H7 (cell line): ENCODE results near the gene WNK1. TPM values are rescaled to one million over a fixed set of nuclear protein-coding genes. Genes with fewer than 3 reads are reported as not detected.
"Not testable (repeated sequence)": the region's sequence is repeated elsewhere in the genome, so short reads cannot be mapped to it uniquely, and the experiment has no call there.

Experiments used
- DNase-seq: peaks from one replicate; pipeline ENCODE4 v3.0.0; 2012
- H3K27me3 ChIP-seq: 2 replicates; pipeline ENCODE4 v1.6.0; 2011; ENCODE audit warnings: mild to moderate bottlenecking, low read length; ENCODE audit not compliant: control insufficient read depth, insufficient read depth
- H3K36me3 ChIP-seq: replicated peaks from 2 replicates; pipeline ENCODE4 v1.5.1; 2011; ENCODE audit warnings: low read length; ENCODE audit not compliant: control insufficient read depth, insufficient read depth
- H3K4me3 ChIP-seq: 2 replicates; pipeline ENCODE4 v1.5.1; 2011; ENCODE audit warnings: low read depth, mild to moderate bottlenecking, control low read depth, low read length, moderate library complexity; ENCODE audit not compliant: insufficient read depth
- total RNA-seq: library from RNA; depleted of rRNA; stranded (reverse); fragments of >200 nt; shearing (Covaris generic); gene quantifications from 2 replicates; pipeline ENCODE4 v1.2.3, GENCODE V29; 2014

The WNK1 gene
- total RNA-seq, 1 experiment from 2014 or later = 72.7 TPM

- DNase-seq = no peak
- Histone ChIP-seq H3K4me3 (no peak overlapping the region), H3K36me3 (no peaks in the 10 kb centered on the region), H3K27me3 (no peaks in the 10 kb centered on the region)
These were observed 28.5 kb downstream of the WNK1 start for GRCh38 chr12:780750-781379.

- Histone ChIP-seq H3K27me3 (no peaks in the 10 kb centered on the region), H3K4me3 (no peak overlapping the region), H3K36me3 (no peaks in the 10 kb centered on the region)
- DNase-seq = no peak
These were observed 33.3 kb downstream of the WNK1 start for GRCh38 chr12:785706-786105.

GRCh38 chr12:788288-788687 is 35.9 kb downstream of the WNK1 start:
- Histone ChIP-seq H3K36me3 (no peaks in the 10 kb centered on the region), H3K4me3 (no peak overlapping the region), H3K27me3 (no peaks in the 10 kb centered on the region)
- DNase-seq = no peak

GRCh38 chr12:788762-789161 is 36.4 kb downstream of the WNK1 start:
- not testable (repeated sequence) for H3K36me3 ChIP-seq, H3K27me3 ChIP-seq, DNase-seq, H3K4me3 ChIP-seq

- Histone ChIP-seq H3K4me3 (no peak overlapping the region), H3K27me3 (no peaks in the 10 kb centered on the region), H3K36me3 (no peaks in the 10 kb centered on the region)
- DNase-seq = no peak
These were observed 37.6 kb downstream of the WNK1 start for GRCh38 chr12:789852-790563.

- Histone ChIP-seq H3K36me3 (no peaks in the 10 kb centered on the region), H3K27me3 (no peaks in the 10 kb centered on the region), H3K4me3 (no peak overlapping the region)
- no peak for DNase-seq
These were observed 38.2 kb downstream of the WNK1 start for GRCh38 chr12:790608-791007.

GRCh38 chr12:793037-793436 is 40.7 kb downstream of the WNK1 start:
- Histone ChIP-seq H3K4me3 (no peak overlapping the region), H3K36me3 (no peaks in the 10 kb centered on the region), H3K27me3 (no peaks in the 10 kb centered on the region)
- no peak for DNase-seq

GRCh38 chr12:793711-794110 is 41.3 kb downstream of the WNK1 start:
- Histone ChIP-seq H3K4me3 (no peak overlapping the region), H3K36me3 (no peaks in the 10 kb centered on the region), H3K27me3 (no peaks in the 10 kb centered on the region)
- no peak for DNase-seq

GRCh38 chr12:795305-795704 is 42.9 kb downstream of the WNK1 start:
- no peak for DNase-seq
- Histone ChIP-seq H3K4me3 (no peak overlapping the region), H3K27me3 (no peaks in the 10 kb centered on the region), H3K36me3 (no peaks in the 10 kb centered on the region)

GRCh38 chr12:800401-800800 is 48.0 kb downstream of the WNK1 start:
- Histone ChIP-seq H3K27me3 (no peaks in the 10 kb centered on the region), H3K36me3 (no peaks in the 10 kb centered on the region), H3K4me3 (no peak overlapping the region)
- no peak for DNase-seq

- no peaks in the 10 kb centered on the region for H3K27me3 ChIP-seq
- no peak for DNase-seq
- H3K4me3 ChIP-seq = no peak overlapping the region
- H3K36me3 ChIP-seq = no peaks in the 10 kb centered on the region
These were observed 50.1 kb downstream of the WNK1 start for GRCh38 chr12:802242-803120.

- Histone ChIP-seq H3K27me3 (no peaks in the 10 kb centered on the region), H3K4me3 (no peak overlapping the region), H3K36me3 (no peaks in the 10 kb centered on the region)
- DNase-seq = no peak
These were observed 52.7 kb downstream of the WNK1 start for GRCh38 chr12:805022-805632.

- H3K27me3 ChIP-seq = no peaks in the 10 kb centered on the region
- no peak overlapping the region for H3K4me3 ChIP-seq
- no peak for DNase-seq
- no peaks in the 10 kb centered on the region for H3K36me3 ChIP-seq
These were observed 53.9 kb downstream of the WNK1 start for GRCh38 chr12:806200-806791.

- no peak for DNase-seq
- H3K36me3 ChIP-seq = no peaks in the 10 kb centered on the region
These were observed 54.8 kb downstream of the WNK1 start for GRCh38 chr12:807041-807735.

More at GRCh38 chr12:807041-807735, 54.8 kb downstream of the WNK1 start:
- H3K27me3 ChIP-seq = no peaks in the 10 kb centered on the region
- no peak overlapping the region for H3K4me3 ChIP-seq
